Heart left ventricle (tissue), 13 donors: Measurements from ENCODE around the gene PAF1.

Experiments used
- POLR2A ChIP-seq, 2 donors: fragments of 450-650 bp; IDR thresholded peaks; one replicate each; pipeline ENCODE4 v1.6.1; 2017; ENCODE audit warnings: antibody characterized with exemption in 2 of 2, mild to moderate bottlenecking in 2 of 2, moderate library complexity in 2 of 2
- TF ChIP-seq, protein P1 (sequence below), 12 donors: fragments of 200-600 bp; sonication (generic) in 4 of 12; IDR thresholded peaks; one replicate each; pipeline versions ENCODE4 v1.5.0 to v1.8.0; 2018 to 2022; ENCODE audit warnings: antibody characterized with exemption in 12 of 12, mild to moderate bottlenecking in 5 of 12
- donor health status: ischemic (EF 13 %, LVEDD 7.1; RV severe dilation, severe dysfunction).
- donor health status: DM: no; HTN: yes; CAD: no.
- donor health status: DM: no; HTN: no; CAD: no.
- donor health status: ischemic (EF 25% LVEDD 6.9; RV normal size, moderate dysfunction).
- donor health status: ischemic (EF 25% LVEDD 5.7; RV mildly dilated, moderate dysfunction).
- donor health status: ischemic (EF 35%, LVEDD 5.7; RV mildly dilated, moderate dysfunction).
- donor health status: nonischemic (EF 11% LVEDD 7.7; RV severe dilation, severe dysfunction).
- donor health status: DM: yes; HTN: yes; CAD: no.
- donor health status: PGD.
- donor health status: ischemic (EF 29% LVEDD 5.4; RV normal size, mild dysfunction).
- donor health status: nonischemic (EF 23%, LVEDD 6.1; RV moderate dilation, normal function).

DNA sequence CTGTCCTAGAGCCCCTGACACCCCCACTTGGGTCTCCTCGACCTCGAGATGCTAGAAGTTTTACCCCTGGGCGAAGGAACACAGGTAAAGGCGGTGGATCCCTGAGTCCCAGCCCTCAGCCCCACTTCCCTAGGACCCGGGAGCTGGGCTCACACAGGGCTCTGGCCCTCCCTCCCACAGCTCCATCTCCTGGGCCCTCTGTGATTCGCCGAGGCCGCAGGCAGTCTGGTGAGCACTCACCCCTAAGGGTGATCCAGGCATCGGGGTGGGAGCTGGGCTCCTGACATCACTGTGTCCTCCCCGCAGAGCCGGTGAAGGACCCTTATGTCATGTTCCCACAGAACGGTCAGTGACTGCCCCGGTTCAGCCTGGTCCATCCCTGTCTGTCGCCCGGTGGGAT is 29.9 kb upstream of the PAF1 start:
- TF ChIP-seq, protein P1, sequence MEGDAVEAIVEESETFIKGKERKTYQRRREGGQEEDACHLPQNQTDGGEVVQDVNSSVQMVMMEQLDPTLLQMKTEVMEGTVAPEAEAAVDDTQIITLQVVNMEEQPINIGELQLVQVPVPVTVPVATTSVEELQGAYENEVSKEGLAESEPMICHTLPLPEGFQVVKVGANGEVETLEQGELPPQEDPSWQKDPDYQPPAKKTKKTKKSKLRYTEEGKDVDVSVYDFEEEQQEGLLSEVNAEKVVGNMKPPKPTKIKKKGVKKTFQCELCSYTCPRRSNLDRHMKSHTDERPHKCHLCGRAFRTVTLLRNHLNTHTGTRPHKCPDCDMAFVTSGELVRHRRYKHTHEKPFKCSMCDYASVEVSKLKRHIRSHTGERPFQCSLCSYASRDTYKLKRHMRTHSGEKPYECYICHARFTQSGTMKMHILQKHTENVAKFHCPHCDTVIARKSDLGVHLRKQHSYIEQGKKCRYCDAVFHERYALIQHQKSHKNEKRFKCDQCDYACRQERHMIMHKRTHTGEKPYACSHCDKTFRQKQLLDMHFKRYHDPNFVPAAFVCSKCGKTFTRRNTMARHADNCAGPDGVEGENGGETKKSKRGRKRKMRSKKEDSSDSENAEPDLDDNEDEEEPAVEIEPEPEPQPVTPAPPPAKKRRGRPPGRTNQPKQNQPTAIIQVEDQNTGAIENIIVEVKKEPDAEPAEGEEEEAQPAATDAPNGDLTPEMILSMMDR (IDR thresholded peaks at IDR 0.05): no peak
- no peak for TF ChIP-seq POLR2A (IDR thresholded peaks at IDR 0.05)
